ENCODE data around the gene SCN10A.

The SCN10A gene

DNA sequence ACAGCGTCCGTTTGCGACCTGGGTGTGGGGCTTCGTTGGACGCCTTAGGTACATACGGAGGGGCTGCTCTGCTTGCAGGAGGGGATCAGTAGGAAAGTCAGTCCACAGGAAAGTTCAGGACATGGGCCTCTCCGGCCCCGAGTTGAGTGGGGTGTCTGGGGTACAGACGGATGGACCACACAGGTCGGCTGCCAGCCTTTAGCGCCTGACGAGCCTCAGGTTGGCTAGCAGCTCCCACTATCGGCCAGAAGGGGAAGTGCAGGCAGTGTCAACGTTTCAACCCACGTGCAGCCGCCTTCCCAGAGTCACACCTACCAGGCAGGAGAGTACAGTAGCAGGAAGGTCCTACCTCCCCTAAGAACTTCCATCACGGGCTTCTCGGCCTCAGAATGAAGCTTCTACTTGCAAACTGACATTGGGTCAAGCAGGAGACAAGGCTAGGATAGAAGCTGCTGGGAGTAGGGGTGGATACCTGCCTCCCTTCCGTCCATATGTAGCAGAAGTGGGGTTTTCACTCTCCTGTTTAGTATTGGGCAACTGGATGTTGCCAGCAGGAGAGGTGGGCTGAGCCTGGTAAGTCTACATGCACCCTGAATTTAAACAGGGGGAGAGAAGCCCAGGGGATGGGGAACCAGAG is 164.7 kb downstream of the SCN10A start:
- DNase-seq (ENCODE audit: low spot score) = peak; percentile 75

GRCh38 chr3:38650248-38650951 is 165.6 kb downstream of the SCN10A start:
- DNase-seq (ENCODE audit: low spot score) = peak; percentile 2

DNA sequence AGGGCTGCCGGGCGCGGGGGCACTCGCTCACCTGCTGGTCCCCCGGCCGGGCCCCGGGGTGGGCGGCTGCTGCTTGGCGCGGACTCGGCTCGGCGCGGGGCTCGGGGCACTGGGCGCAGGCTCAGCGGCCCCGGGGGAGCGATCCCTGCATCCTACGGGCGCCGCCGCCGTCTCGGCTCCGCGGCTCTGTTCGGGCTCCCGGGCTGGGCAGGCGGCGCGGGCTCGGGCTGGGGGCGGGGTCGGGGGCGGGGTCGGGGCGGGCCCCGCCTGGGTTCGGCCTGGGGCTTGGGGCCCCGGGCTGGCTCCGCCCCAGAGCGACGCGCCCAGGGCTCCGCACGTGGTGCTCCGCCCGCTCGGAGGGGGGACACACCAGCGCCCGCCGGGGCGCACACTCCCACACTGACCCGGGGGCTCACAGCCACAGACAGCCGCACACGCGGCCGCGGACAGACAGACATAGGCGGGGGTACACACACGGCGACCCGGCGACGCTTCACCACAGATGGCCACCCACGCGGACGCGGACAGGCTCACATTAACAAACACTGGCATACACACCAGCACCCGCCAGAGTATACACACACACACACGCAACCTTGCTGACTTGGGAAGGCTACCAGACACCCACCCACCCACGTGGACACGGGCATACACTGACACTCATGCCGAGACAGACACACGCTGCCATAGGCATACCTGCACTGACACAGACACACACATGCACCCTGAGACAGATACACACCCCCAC is 166.3 kb downstream of the SCN10A start, which contains the start of gene SCN5A:
TSS of gene SCN5A (minus strand) at position 188 of the 748 bp plus-strand sequence. CDS start 16,380 bp downstream, outside the sequence.
- DNase-seq (ENCODE audit: low spot score) = peak; percentile 68

- DNase-seq (ENCODE audit: low spot score) = peak; percentile 37
Measured at GRCh38 chr3:38648659-38649499, 167.1 kb downstream of the SCN10A start.

GRCh38 chr3:38648024-38648658 is 167.9 kb downstream of the SCN10A start:
- DNase-seq (ENCODE audit: low spot score) = peak; percentile 6

DNA sequence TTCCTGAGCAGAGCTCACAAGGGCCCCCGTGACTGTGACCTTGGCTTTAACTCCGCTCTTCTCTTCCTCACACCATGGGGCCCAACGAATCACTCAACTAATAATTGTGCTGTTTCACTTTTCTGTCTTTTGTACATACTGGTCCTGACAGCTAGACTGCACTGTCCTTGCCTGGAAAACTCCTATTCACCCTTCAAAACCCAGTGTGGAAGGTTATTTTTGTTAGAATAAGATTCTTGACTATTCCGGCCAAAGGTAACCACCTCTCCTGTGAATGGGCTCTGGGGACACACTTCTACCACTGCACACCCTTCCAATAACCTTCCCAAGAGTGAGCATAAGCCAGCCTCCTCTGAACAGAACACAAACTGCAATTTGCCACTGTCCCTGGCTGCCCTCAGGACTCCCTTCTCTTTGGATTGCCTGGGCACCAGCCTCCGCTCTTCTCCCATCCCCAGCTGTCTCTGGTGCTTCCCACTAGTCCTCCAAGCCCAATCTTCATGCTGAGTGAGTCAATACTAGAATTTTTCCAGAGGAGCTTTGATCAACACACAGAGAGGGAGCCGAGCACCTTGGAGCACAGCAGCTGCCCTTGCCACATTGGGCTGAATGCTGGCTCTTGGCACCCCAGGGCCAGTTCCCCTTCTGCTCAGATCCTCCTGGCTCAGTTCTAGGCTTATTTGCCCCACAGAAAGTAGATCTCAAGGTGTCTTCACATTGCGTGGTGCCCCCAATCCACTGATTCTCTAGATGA is 168.6 kb downstream of the SCN10A start:
- peak; percentile 5 for DNase-seq (ENCODE audit: low spot score)
